Stimulated activated CD8-positive, alpha-beta memory T cell treated with anti-CD3 and anti-CD28 coated beads, Interleukin-15, amount 100 ng/mL, for 48 hours (primary cell): ENCODE measurements around the gene MN1.

Source experiments
- DNase-seq, 2 donors: peaks; one replicate each; pipeline ENCODE4 v3.0.0-alpha.2; 2020; ENCODE audit warnings: low read depth in 2 of 2

Gene MN1

DNA sequence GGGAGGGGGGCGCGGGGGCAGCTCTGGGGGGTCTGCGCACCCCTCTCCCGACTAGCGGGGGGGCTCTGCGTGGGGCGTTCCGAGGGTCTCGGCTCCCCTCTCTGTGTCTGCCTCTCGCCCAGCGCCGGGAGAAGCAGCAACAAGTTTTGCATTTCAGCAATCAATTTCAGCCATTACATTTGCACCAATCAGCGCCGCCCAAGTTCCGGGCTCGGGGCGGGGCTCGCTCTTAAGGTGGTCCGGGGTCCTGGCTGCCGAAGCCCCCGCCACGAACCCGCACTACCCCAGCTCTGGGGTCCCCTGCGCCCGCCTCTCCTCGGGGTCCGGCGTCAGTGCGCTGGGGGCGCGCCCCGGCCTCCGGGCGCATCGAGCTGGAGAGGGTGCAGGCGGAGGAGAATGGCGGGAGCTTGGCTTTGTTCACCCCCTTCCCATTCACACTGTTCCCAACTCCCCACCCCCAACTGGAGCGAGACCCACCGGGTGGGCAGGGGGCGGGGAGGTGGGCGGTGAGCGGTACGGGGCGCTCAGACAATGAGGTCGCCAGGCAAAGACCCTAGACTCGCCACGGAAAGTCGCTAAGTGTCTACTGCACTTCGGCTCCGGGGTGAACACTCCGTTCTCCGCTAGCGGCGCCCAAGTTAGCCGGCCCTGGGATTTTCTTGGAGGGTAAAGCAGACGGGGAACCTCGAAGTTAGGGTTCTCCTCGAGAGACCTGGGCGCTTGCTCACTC lies at the start of gene MN1:
TSS of gene MN1 (minus strand) at position 141 of the 730 bp plus-strand sequence. CDS start 1,213 bp downstream, outside the sequence.
- no peak for DNase-seq

DNA sequence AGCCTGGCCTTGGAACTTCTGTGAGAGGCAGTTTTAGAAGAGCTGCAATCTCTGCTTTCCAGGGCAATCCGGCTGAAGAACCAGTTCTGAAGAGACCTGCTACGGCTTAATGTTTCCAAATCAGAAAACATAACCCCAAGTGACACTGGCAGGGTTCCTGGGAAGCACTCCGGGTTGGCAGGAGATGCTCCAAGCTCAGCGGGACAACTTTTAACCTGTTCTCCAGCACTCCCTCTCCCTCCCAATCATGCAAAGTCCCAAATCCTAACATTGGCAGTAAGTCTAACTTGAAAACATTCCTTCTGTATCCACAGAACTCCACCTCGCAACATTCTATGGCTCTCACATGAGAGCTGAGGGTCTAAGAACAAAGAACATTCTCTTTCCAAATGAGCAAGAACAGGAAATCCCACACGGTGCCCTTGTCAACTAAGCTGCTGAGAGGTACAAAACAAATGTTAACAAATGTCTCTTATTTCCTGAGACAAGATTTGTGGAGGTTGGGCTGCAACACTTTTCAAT lies 48.5 kb upstream of the MN1 start:
- DNase-seq = no peak

DNA sequence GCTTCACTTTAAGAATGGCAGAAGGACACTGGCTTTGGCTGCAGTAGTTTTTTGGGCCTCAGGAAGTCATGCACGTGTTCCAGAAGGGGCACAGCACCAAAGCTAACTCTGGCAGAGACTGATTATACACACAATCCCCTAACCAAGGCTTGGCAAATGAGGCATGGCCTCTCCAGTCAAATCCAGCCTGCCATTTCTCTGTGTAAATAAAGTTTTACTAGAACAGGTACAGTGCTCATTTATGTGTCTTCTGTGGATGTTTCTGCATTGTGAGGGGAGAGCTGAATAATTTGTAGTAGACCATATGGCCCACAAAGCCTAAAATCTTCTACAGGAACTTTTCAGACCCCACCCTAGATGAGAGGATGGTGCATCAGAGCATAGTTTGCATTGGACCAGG lies 46.4 kb upstream of the MN1 start:
- no peak for DNase-seq

DNA sequence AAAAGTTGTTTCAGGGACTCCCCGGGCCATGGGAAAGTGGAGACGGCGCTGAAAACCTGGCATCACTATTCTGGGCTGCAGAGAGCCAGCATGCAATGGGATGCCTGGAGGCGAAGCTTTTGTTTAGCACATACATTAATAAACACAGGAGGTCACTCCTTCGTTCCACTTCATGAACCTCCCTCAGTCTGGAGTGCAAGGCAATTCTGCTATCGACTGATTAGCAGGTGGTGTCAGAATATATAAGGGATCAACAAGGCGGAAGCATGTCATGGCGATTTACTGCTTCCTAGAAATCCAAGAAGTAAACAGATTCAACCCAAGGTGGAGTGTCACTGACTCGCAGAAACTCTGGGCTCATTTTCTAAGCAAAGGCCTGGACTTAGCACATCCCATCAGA lies 45.4 kb upstream of the MN1 start:
- no peak for DNase-seq

DNA sequence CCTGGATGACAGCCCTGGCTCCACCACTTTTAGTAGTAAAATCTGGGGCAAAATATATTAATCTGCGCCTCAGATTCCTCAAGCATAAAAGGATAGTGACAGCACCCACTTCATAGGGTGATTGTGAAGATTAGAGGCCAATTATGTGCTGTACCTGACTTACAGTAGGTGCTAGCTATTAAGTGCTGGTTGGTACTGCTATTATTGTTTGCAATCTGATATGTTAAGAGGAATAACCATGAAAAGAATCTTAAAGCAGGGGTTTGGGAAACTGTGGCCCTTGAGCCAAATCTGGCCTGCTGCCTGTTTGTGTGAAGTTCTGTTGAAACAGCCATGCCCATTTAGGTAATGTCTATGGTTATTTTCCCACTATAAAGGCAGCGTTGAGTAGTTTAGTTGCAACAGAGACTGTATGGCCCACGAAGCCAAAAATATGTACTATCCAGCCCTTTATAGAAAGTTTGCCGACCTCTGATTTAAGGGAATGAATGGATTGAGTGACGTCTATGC lies 44.7 kb upstream of the MN1 start:
- no peak for DNase-seq

- DNase-seq = no peak
These were observed 44.1 kb upstream of the MN1 start for GRCh38 chr22:27845644-27846043.

DNA sequence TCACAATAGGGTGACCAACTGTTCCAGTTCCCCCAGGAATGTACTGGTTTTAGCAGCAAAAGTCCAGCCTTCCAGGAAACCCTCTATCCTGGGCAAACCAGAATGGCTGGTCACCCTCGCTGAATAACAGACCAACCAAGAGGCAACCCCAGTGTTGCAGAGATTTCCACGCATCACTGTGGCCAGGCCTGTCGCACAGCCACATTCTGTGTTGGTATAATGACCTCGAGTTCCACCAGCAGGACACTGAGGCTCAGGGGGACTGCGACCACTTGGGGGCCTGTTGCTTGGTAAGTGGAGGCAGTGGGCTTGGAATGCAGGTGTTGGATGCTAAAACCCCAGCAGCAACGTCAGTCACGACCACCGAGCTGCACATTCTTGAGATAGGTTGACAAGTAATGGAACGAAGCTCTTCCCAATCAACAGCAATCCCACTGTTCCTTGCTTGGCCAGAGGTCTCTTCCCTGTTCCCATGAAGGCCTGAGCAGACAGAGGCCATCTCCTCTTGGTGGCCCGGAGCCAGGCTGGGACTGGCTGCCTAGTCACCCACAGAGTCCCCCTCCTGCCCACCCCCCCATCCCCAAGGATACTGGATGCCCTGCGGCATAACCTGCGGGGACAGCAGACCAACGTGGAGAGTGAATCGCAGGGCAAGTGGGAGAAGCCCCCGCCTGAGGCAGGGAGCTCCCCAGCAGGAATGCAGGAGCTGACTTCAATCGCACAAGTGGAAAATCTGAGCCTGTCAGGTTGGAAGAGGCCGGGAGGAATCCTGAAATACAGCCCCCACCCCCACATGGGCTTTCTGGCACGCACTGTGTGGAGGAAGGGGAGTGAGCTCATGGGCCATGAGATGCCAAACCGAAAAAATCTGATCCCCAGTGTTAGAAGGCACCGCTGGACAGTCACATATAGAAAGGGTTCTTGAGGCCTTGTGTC lies 43.4 kb upstream of the MN1 start:
- DNase-seq = no peak

DNA sequence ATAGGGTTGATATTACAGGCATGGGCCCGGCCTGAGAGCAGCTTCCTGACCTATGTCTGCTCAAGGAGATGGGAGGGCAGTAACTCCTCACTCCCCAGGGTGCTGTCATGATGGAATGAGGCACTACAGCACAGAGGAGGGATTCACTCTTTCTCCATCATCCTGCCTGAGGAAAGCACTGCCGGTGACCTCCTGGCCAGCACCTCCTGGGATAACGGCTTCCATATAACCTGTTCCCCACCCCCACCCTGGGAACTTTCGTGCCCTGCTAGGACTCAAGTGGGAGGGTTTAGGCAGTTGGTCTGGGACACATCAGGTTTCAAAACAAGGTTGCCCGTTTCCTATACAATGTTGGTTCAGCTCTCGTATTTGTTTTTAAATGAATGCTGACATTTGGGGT lies 42.7 kb upstream of the MN1 start:
- DNase-seq = no peak

DNA sequence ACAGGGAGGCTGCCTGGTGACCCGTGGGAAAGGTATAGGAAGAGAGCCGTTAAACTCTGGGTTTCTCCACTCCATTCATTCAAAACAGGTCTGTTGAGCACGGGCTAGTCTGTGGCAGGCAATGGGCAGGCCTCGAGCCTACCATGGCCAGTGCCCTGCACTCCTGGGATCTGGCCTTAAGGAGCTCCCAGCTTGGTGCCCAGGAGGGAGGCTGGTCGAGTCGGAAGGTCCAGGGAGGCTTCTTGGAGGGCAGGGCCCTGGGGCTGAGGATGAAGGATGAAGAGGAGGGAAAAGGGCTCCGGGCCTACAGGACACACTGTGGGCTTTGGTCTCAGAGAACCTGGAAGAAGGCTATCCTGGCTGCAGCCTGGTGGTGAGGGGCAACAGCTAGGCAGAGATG lies 41.9 kb upstream of the MN1 start:
- no peak for DNase-seq

GRCh38 chr22:27842669-27843431 lies 41.3 kb upstream of the MN1 start:
- DNase-seq = no peak

GRCh38 chr22:27842201-27842600 lies 40.6 kb upstream of the MN1 start:
- DNase-seq = no peak

GRCh38 chr22:27840436-27840835 lies 38.9 kb upstream of the MN1 start:
- no peak for DNase-seq

GRCh38 chr22:27839057-27839660 lies 37.6 kb upstream of the MN1 start:
- no peak for DNase-seq

DNA sequence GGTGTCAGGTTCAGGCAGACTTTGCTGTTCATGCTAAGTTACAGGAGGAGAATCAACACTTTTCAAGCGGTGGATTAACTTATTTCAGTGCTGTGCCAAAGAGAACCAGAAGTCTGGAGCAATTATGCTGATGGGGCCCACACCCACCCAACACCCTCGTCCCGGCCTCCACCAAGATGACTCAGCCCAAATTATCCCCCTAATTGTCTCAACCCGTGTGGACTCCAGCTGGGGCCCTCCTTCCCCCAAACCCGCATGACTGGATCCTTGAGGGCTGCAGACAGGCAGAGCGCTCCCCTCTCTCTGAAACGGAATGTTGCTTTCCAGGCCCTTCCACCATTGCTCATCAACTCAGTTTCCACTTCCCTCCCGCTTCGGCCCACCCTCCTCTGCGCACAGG lies 34.6 kb upstream of the MN1 start:
- no peak for DNase-seq

- no peak for DNase-seq
These were observed 33.9 kb upstream of the MN1 start for GRCh38 chr22:27835446-27835845.

GRCh38 chr22:27834364-27835185 lies 33.0 kb upstream of the MN1 start:
- no peak for DNase-seq

- DNase-seq = no peak
These were observed 32.2 kb upstream of the MN1 start for GRCh38 chr22:27833803-27834202.

DNA sequence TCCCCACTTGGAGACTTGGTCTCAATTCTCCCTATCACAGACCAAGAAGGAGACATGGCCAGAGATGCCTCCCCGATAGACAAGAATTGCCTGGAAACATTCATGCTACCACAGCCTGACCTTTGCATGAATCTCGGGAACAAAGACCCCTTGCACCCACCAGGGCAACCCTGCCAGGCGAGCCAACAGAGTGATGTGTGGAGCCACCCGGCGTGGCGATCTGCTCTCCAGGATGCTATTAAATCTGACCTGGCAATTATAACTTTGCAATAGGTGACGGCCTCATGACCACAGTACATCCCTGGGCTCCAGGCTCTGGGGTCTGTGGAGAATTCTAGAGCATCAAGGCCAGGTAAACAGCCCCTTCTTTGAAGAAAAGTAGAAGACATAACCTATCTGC lies 31.1 kb upstream of the MN1 start:
- DNase-seq = no peak

DNA sequence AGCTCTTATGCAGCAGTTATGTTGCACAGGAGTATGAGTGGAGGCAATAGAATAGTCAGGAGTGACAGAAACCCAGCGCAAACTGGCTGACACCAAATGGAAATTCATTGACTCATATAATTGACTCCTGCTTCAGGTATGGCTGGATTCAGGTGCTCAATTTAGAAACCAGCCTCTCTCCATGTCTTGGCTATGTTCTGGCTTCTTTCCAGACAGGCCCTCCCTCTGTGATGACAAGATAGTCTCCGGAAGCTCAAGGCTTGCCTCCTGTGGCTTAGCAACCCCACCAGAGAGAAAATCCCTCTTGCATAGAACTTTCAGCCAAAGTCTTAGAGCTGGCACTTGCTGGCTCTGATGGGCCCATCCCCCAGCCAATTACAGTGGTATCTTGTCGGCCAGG lies 28.1 kb upstream of the MN1 start:
- DNase-seq = no peak
